ENCODE data around the gene ARL6IP6.

Gene ARL6IP6

DNA sequence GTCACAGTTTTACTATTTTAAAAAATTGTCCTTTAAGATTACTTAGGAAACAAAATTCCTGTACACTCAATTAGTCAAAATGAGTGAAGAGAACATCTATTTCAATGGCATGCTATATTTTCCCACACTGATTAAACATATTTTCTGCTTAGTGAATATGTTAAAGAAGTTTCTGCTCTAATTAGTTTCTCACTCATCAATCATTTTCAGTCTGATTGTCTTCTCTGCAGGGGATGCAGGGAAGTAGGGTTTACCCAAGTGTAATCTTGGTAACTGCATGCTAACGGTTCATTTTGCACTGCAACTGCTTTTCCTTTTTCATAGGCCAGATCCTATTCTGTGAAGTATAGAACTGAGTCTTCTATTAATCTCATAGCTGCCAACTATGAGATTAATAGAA is 78.5 kb downstream of the ARL6IP6 start:
- DNase-seq: no peak
- Histone ChIP-seq H3K4me1 (no peaks in the 10 kb centered on the region), H3K36me3 (no peaks in the 10 kb centered on the region), H3K4me3 (ENCODE audit: low read depth, low read length) (no peak overlapping the region), H3K27me3 (no peaks in the 10 kb centered on the region), H3K9me3 (no peaks in the 10 kb centered on the region)
- TF ChIP-seq, protein P1, sequence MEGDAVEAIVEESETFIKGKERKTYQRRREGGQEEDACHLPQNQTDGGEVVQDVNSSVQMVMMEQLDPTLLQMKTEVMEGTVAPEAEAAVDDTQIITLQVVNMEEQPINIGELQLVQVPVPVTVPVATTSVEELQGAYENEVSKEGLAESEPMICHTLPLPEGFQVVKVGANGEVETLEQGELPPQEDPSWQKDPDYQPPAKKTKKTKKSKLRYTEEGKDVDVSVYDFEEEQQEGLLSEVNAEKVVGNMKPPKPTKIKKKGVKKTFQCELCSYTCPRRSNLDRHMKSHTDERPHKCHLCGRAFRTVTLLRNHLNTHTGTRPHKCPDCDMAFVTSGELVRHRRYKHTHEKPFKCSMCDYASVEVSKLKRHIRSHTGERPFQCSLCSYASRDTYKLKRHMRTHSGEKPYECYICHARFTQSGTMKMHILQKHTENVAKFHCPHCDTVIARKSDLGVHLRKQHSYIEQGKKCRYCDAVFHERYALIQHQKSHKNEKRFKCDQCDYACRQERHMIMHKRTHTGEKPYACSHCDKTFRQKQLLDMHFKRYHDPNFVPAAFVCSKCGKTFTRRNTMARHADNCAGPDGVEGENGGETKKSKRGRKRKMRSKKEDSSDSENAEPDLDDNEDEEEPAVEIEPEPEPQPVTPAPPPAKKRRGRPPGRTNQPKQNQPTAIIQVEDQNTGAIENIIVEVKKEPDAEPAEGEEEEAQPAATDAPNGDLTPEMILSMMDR (IDR thresholded peaks at IDR 0.05; ENCODE audit: low read depth, low read length): no peak

DNA sequence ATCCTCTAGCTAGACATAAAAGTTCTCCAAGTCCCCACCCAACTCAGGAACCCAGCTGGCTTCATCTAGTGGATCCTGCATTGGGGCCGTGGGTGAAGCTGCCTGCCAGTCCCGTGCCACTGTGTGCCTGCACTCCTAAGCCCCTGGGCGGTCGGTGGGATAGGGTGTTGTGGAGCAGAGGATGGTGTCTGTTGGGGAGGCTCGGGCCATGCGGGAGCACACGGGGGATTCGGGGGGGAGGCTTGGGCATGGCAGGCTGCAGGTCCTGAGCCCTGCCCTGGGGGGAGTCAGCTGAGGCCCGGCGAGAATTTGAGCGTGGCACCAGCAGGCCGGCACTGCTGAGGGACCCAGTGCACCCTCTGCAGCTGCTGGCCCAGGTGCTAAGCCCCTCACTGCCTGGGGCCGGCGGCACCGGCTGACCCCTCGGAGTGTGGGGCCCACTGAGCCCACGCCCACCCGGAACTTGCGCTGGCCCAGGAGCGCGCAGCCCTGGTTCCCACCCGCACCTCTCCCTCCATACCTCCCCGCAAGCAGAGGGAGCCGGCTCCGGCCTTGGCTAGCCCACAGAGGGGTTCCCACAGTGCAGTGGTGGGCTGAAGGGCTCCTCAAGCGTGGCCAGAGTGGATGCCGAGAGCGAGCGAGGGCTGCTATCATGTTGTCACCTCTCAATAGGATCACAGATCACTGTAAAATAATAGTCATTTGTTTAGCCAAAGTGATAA is 86.4 kb downstream of the ARL6IP6 start:
- no peak for DNase-seq
- Histone ChIP-seq H3K4me3 (ENCODE audit: low read depth, low read length) (no peak overlapping the region), H3K27me3 (no peaks in the 10 kb centered on the region), H3K4me1 (no peaks in the 10 kb centered on the region), H3K36me3 (no peaks in the 10 kb centered on the region), H3K9me3 (no peaks in the 10 kb centered on the region)
- TF ChIP-seq, protein P1 (IDR thresholded peaks at IDR 0.05; ENCODE audit: low read depth, low read length): no peak

DNA sequence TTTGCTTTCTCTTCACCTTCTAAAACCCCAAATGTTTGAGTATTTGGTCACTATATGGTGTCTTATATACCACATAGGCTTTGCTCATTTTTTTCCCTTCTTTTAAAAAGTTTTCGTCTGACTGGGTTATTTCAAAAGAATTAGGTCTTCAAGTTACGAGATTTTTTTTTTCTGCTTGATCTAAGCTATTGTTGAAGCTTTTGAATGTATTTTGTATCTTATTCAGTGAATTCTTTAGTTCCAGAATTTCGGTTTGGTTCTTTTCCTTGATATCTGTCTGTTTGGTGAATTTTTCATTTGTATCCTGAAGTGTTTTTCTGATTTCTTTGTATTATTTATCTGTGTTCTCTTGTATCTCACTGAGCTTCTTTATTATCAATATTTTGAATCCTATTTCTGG is 93.5 kb downstream of the ARL6IP6 start:
- Histone ChIP-seq H3K9me3 (no peaks in the 10 kb centered on the region), H3K4me1 (no peaks in the 10 kb centered on the region), H3K36me3 (no peaks in the 10 kb centered on the region), H3K27me3 (no peaks in the 10 kb centered on the region), H3K4me3 (ENCODE audit: low read depth, low read length) (no peak overlapping the region)
- DNase-seq: no peak
- TF ChIP-seq, protein P1 (IDR thresholded peaks at IDR 0.05; ENCODE audit: low read depth, low read length): no peak
